Natural killer cell (primary cell): Measurements from ENCODE around the gene ARID1B. TPM values are rescaled to one million over a fixed set of nuclear protein-coding genes. Genes with fewer than 3 reads are reported as not detected.

Experiments
- ATAC-seq, 3 donors: fragments of 150-1000 bp in 2 of 3; fragments of 200-7000 bp in 1 of 3; cut with Tn5 transposase; 1 replicate in 1 of 3; 2 replicates in 2 of 3; pipeline ENCODE4 v1.10.0; 2021; ENCODE audit warnings: mild to moderate bottlenecking in 2 of 3, moderate library complexity in 2 of 3
- DNase-seq, 2 donors: peaks; one replicate each; pipeline versions ENCODE4 v3.0.0 to v3.0.0-alpha.2; 2013 to 2021; ENCODE audit warnings: mixed read lengths in 1 of 2
- H3K27ac ChIP-seq: one replicate; pipeline ENCODE4 v1.5.1; 2013; ENCODE audit warnings: mild to moderate bottlenecking, low read length
- H3K27me3 ChIP-seq: one replicate; pipeline ENCODE4 v1.6.1; 2013; ENCODE audit warnings: low read length; ENCODE audit not compliant: control insufficient read depth, insufficient read depth
- H3K36me3 ChIP-seq: one replicate; pipeline ENCODE4 v1.6.1; 2013; ENCODE audit warnings: low read length; ENCODE audit not compliant: control insufficient read depth, insufficient read depth
- H3K4me1 ChIP-seq: one replicate; pipeline ENCODE4 v1.6.1; 2013; ENCODE audit warnings: low read length; ENCODE audit not compliant: control insufficient read depth, insufficient read depth
- H3K4me3 ChIP-seq: one replicate; pipeline ENCODE4 v1.5.1; 2013; ENCODE audit warnings: low read length
- H3K9me3 ChIP-seq: one replicate; pipeline ENCODE4 v1.6.1; 2013; ENCODE audit warnings: low read length; ENCODE audit not compliant: control insufficient read depth, insufficient read depth
- H3K27ac Mint-ChIP-seq, 2 donors: one replicate each; pipeline ENCODE4 v1.8.0; 2022; ENCODE audit warnings: mild to moderate bottlenecking in 2 of 2, mixed read lengths in 2 of 2, moderate library complexity in 1 of 2
- H3K27me3 Mint-ChIP-seq, 2 donors: one replicate each; pipeline ENCODE4 v1.8.0; 2022; ENCODE audit warnings: low read depth in 2 of 2, mixed read lengths in 2 of 2
- H3K36me3 Mint-ChIP-seq: one replicate; pipeline ENCODE4 v1.8.0; 2022; ENCODE audit warnings: mixed read lengths
- H3K4me1 Mint-ChIP-seq, 2 donors: one replicate each; pipeline ENCODE4 v1.8.0; 2022; ENCODE audit warnings: mixed read lengths in 2 of 2
- H3K4me3 Mint-ChIP-seq: one replicate; pipeline ENCODE4 v1.8.0; 2022; ENCODE audit warnings: mild to moderate bottlenecking, moderate library complexity, mixed read lengths
- H3K9me3 Mint-ChIP-seq, 2 donors: one replicate each; pipeline ENCODE4 v1.8.0; 2022; ENCODE audit warnings: mixed read lengths in 2 of 2
- WGBS: methylation state at CpG from one replicate; pipeline ENCODE4 v1.1.7; 2013; ENCODE audit warnings: missing lambda C conversion rate; ENCODE audit not compliant: insufficient coverage; 5-methylcytosine and 5-hydroxymethylcytosine counted together
- intact Hi-C: fragments of 100-400 bp; cut with micrococcal nuclease; formaldehyde crosslinking; loops from one replicate; pipeline ENCODE4 v1.14.2; 2022
- total RNA-seq, 4 donors: library from RNA; stranded (reverse); fragments of 120-200 nt in 1 of 4; gene quantifications; one replicate each; pipeline versions ENCODE4 v1.2.3 to v1.2.4, GENCODE V29; 2013 to 2022
- TF ChIP-seq, protein P1 (sequence below): fragments of 200-600 bp; IDR thresholded peaks from one replicate; pipeline ENCODE4 v1.8.0; 2022; ENCODE audit warnings: antibody characterized with exemption

Gene ARID1B
- total RNA-seq, 3 donors from 2014 or later (not counting 1 experiment from before 2014, with no cell fraction given): 180 to 201 (median 189) TPM

DNA sequence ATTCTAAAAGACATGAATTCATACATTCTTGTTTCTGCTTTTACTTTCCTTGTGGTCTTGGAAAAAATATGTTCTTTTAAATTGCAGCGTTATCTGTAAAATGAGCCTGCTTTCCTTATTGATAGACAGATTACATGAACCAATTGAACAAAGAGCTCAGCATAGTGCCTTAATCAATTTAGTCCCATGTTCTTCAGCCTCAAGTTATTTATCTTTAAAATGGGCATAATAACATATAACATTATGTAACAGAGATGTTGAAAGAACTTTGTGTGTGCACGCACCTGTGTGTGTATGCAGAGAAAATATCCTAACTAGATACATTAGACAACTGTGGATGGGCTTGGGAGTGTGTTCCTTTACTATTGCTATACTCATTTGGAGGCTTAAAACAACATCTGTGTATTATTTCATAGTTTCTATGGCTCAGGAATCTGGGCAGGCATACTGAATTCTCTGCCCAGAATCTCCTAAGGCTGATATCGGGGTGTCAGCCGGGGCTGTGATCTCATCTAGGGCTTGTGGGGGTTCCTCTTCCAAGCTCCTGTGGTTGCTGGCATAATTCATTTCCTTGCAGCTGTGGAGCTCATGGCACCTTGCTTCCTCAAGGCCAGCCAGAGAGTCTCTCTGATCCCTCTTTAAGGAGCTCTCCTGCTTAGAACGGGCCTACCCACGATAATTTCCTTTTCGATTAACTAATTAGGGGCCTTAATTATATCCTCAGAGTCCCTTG, 194.1 kb downstream of the ARID1B start:
- H3K9me3 Mint-ChIP-seq: no peaks in the 10 kb centered on the region
- no peaks in the 10 kb centered on the region for H3K27me3 Mint-ChIP-seq
- H3K4me1 Mint-ChIP-seq: peaks cover 62 to 72% of the 10 kb centered on the region in 2 donors
- no peaks in the 10 kb centered on the region for H3K36me3 ChIP-seq
- H3K27ac Mint-ChIP-seq: peak overlapping the region in 1 of 2 donors; percentile 11
- 65% methylated on average over 5 of the region's 7 CpGs for WGBS
- no peak overlapping the region for H3K4me3 ChIP-seq
- intact Hi-C loops: no loop called here
- DNase-seq (no peak), ATAC-seq (no peak)
- peaks cover 16% of the 10 kb centered on the region for H3K4me1 ChIP-seq
- TF ChIP-seq, protein P1, sequence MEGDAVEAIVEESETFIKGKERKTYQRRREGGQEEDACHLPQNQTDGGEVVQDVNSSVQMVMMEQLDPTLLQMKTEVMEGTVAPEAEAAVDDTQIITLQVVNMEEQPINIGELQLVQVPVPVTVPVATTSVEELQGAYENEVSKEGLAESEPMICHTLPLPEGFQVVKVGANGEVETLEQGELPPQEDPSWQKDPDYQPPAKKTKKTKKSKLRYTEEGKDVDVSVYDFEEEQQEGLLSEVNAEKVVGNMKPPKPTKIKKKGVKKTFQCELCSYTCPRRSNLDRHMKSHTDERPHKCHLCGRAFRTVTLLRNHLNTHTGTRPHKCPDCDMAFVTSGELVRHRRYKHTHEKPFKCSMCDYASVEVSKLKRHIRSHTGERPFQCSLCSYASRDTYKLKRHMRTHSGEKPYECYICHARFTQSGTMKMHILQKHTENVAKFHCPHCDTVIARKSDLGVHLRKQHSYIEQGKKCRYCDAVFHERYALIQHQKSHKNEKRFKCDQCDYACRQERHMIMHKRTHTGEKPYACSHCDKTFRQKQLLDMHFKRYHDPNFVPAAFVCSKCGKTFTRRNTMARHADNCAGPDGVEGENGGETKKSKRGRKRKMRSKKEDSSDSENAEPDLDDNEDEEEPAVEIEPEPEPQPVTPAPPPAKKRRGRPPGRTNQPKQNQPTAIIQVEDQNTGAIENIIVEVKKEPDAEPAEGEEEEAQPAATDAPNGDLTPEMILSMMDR: no peak
- H3K4me3 Mint-ChIP-seq: no peak overlapping the region
- no peaks in the 10 kb centered on the region for H3K27me3 ChIP-seq
- no peaks in the 10 kb centered on the region for H3K36me3 Mint-ChIP-seq
- no peaks in the 10 kb centered on the region for H3K9me3 ChIP-seq
- no peak overlapping the region for H3K27ac ChIP-seq

DNA sequence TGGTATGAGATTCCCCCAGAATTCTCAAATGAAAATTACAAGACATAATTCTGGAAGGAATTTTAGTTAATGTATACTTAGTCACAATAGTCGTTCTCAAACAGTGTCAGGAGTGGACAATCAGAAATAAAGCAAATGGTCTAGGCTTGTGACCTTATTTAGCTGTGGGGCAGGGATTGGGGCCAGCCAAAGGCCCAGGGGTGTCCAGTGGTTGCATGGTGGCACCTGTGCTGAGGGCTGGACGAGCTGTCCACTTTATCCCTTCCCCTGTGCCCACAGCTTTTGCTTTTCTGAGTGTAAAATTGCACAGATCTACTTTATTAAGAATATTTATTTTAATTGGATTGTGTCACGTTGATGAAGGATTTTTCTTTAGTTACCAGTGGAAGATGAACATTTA, 195.0 kb downstream of the ARID1B start:
- WGBS: 94% methylated on average over 3 of the region's 3 CpGs
- Mint-ChIP-seq H3K4me3 (no peak overlapping the region), H3K4me1 (peaks cover 64 to 74% of the 10 kb centered on the region in 2 donors), H3K9me3 (no peaks in the 10 kb centered on the region), H3K36me3 (no peaks in the 10 kb centered on the region), H3K27ac (no peak overlapping the region), H3K27me3 (no peaks in the 10 kb centered on the region)
- Histone ChIP-seq H3K4me1 (peaks cover 16% of the 10 kb centered on the region), H3K27ac (no peak overlapping the region), H3K9me3 (no peaks in the 10 kb centered on the region), H3K4me3 (no peak overlapping the region), H3K36me3 (no peaks in the 10 kb centered on the region), H3K27me3 (no peaks in the 10 kb centered on the region)
- DNase-seq (no peak), ATAC-seq (no peak)
- TF ChIP-seq, protein P1: no peak
- intact Hi-C loops: no loop called here

DNA sequence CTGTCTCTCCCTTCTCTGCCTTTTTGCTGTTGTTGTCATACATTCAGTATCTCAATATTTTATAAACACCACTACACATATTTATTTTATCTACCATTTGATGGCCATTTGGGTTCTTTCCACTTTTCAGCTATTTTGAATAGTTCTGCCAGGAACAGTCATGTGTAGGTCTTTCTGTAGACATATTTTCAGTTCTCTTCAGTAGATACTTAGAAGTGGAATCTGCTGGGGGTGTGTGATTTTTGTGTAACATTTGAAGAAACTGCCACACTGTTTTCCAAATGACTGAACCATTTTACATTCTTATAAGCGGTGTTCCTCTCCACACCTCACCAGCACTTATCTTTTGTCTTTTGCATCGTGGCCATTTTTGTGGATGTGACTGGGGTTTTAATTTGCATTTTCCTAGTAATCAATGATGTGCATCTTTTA, 197.7 kb downstream of the ARID1B start:
- Mint-ChIP-seq H3K4me1 (peaks cover 69 to 73% of the 10 kb centered on the region in 2 donors), H3K4me3 (no peak overlapping the region), H3K9me3 (no peaks in the 10 kb centered on the region), H3K27ac (peak overlapping the region in 1 of 2 donors; percentile 35), H3K27me3 (no peaks in the 10 kb centered on the region), H3K36me3 (no peaks in the 10 kb centered on the region)
- no CpG with 5 or more reads among the region's 2 CpGs for WGBS
- H3K4me1 ChIP-seq: peaks cover 22% of the 10 kb centered on the region
- H3K27ac ChIP-seq: no peak overlapping the region
- ATAC-seq: no peak
- H3K9me3 ChIP-seq: no peaks in the 10 kb centered on the region
- TF ChIP-seq, protein P1: no peak
- DNase-seq: no peak
- H3K36me3 ChIP-seq: no peaks in the 10 kb centered on the region
- no peak overlapping the region for H3K4me3 ChIP-seq
- no peaks in the 10 kb centered on the region for H3K27me3 ChIP-seq
- intact Hi-C loops: no loop called here

DNA sequence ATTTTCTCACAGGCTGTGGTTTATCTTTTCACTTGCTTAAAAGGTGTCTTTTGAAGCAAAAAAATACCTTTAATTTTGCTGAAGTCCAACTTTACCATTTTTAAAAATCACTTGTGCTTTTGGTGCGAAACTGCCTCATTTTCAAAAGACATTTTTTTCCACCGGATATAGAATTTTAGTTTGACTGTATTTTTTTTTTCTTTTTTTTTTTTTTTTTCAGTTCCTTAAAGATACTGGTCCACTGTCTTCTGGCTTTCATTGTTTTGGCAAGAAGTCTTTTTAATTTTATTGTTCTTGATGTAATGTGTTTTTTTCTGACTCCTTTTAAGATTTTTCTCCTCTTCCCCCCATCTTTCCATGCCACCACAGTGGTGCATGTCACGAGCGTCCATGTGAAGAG, 198.2 kb downstream of the ARID1B start:
- ATAC-seq (no peak), DNase-seq (no peak)
- 94% methylated on average over 2 of the region's 4 CpGs for WGBS
- Mint-ChIP-seq H3K27me3 (no peaks in the 10 kb centered on the region), H3K27ac (peak overlapping the region in 1 of 2 donors; percentile 35), H3K4me3 (peak overlapping the region; percentile 78), H3K36me3 (no peaks in the 10 kb centered on the region), H3K4me1 (peaks cover 71 to 72% of the 10 kb centered on the region in 2 donors), H3K9me3 (no peaks in the 10 kb centered on the region)
- intact Hi-C loops: no loop called here
- Histone ChIP-seq H3K4me3 (no peak overlapping the region), H3K36me3 (no peaks in the 10 kb centered on the region), H3K9me3 (no peaks in the 10 kb centered on the region), H3K27me3 (no peaks in the 10 kb centered on the region), H3K27ac (no peak overlapping the region), H3K4me1 (peaks cover 22% of the 10 kb centered on the region)
- TF ChIP-seq, protein P1: no peak
